Heart left ventricle (tissue), 16 donors: ENCODE data around the gene HEMK1. TPM values are rescaled to one million over a fixed set of nuclear protein-coding genes. Genes with fewer than 3 reads are reported as not detected.

ENCODE experiments used
- ATAC-seq, 4 donors: fragments of 200-7000 bp; cut with Tn5 transposase; one replicate each; pipeline ENCODE4 v1.9.1; 2020 to 2022; ENCODE audit warnings: moderate library complexity in 4 of 4, mild to moderate bottlenecking in 3 of 4, moderate number of reproducible peaks in 1 of 4
- DNase-seq, 5 donors: peaks; one replicate each; pipeline ENCODE4 v3.0.0-alpha.2; 2020
- H3K27ac ChIP-seq, 12 donors: fragments of 200-600 bp; sonication (generic) in 4 of 12; one replicate each; pipeline versions ENCODE4 v1.5.0 to v1.8.0; 2016 to 2022; ENCODE audit warnings: mild to moderate bottlenecking in 2 of 12
- H3K27me3 ChIP-seq, 9 donors: fragments of 200-600 bp; sonication (generic) in 2 of 9; one replicate each; pipeline versions ENCODE4 v1.5.1 to v1.8.0; 2016 to 2022; ENCODE audit warnings: mild to moderate bottlenecking in 3 of 9
- H3K36me3 ChIP-seq, 9 donors: fragments of 200-600 bp; sonication (generic) in 2 of 9; one replicate each; pipeline versions ENCODE4 v1.5.0 to v1.8.0; 2018 to 2022; ENCODE audit warnings: mild to moderate bottlenecking in 2 of 9
- H3K4me1 ChIP-seq, 12 donors: fragments of 200-600 bp; sonication (generic) in 4 of 12; one replicate each; pipeline versions ENCODE4 v1.5.0 to v1.8.0; 2016 to 2022; ENCODE audit warnings: mild to moderate bottlenecking in 3 of 12
- H3K4me3 ChIP-seq, 12 donors: fragments of 200-600 bp; sonication (generic) in 4 of 12; one replicate each; pipeline versions ENCODE4 v1.5.0 to v1.8.0; 2017 to 2022; ENCODE audit warnings: mild to moderate bottlenecking in 9 of 12, moderate library complexity in 4 of 12
- H3K9me3 ChIP-seq, 12 donors: fragments of 200-600 bp; sonication (generic) in 4 of 12; one replicate each; pipeline versions ENCODE4 v1.5.0 to v1.8.0; 2016 to 2022; ENCODE audit warnings: mild to moderate bottlenecking in 1 of 12
- CTCF ChIP-seq, 12 donors: fragments of 200-600 bp; sonication (generic) in 4 of 12; IDR thresholded peaks; one replicate each; pipeline versions ENCODE4 v1.5.0 to v1.8.0; 2018 to 2022; ENCODE audit warnings: antibody characterized with exemption in 12 of 12, mild to moderate bottlenecking in 5 of 12
- POLR2A ChIP-seq, 2 donors: fragments of 450-650 bp; IDR thresholded peaks; one replicate each; pipeline ENCODE4 v1.6.1; 2017; ENCODE audit warnings: antibody characterized with exemption in 2 of 2, mild to moderate bottlenecking in 2 of 2, moderate library complexity in 2 of 2
- WGBS, 4 donors: extraction: QIAGEN DNeasy Blood & Tissue Kit in 2 of 4; methylation state at CpG; one replicate each; pipeline versions ENCODE4 v1.1.5 to v1.1.7; 2013 to 2018; 5-methylcytosine and 5-hydroxymethylcytosine counted together
- intact Hi-C, 10 donors: fragments of 100-400 bp; cut with DNase I; formaldehyde crosslinking; loops; one replicate each; pipeline versions ENCODE4 v1.11.1 to v1.14.2; 2022
- long read RNA-seq, 3 donors: library from polyadenylated mRNA; unstranded; transcript quantifications; one replicate each; pipeline ENCODE4 v2.0.0, GENCODE V29; 2020 to 2021
- polyA plus RNA-seq, 2 donors: library from polyadenylated mRNA; stranded (reverse); fragments of 200-250 nt; gene quantifications; one replicate each; pipeline ENCODE4 v1.2.3, GENCODE V29; 2013
- total RNA-seq, 9 donors: library from RNA; depleted of rRNA in 2 of 9; stranded (reverse); fragments of >200 nt in 2 of 9; fragmentation: NEBNext Ultra II Directional in 3 of 9; extraction: Animal tissue kit (Norgen Biotek cat#: 25700) in 3 of 9; gene quantifications; one replicate each; pipeline versions ENCODE4 v1.1.0 to v1.2.4, GENCODE V29; 2016 to 2023
- donor health status: ischemic (EF 13 %, LVEDD 7.1; RV severe dilation, severe dysfunction).
- donor health status: healthy with polysubstance abuse.
- donor health status: DM: no; HTN: yes; CAD: no.
- donor health status: DM: no; HTN: no; CAD: no.
- donor health status: ischemic (EF 25% LVEDD 6.9; RV normal size, moderate dysfunction).
- donor health status: ischemic (EF 25% LVEDD 5.7; RV mildly dilated, moderate dysfunction).
- donor health status: healthy.
- donor health status: DM: yes; HTN: yes; CAD: no.
- donor health status: ischemic (EF 35%, LVEDD 5.7; RV mildly dilated, moderate dysfunction).
- donor health status: nonischemic (EF 11% LVEDD 7.7; RV severe dilation, severe dysfunction).
- donor health status: DM: yes; HTN: yes; CAD: no.
- donor health status: PGD.
- donor health status: ischemic (EF 29% LVEDD 5.4; RV normal size, mild dysfunction).
- donor health status: nonischemic (EF 23%, LVEDD 6.1; RV moderate dilation, normal function).

HEMK1 gene
- 10 to 100 TPM in 7 of 9 donors, 1 to 10 TPM in 2; 7.8 to 19.7 (median 13.8) TPM for total RNA-seq
- polyA plus RNA-seq, result 10 to 100 TPM; 10.9 to 16.7 TPM
- long read RNA-seq, donor 1, full-length matches to known transcripts, result 12 of 24 reads
- long read RNA-seq, donor 1, partial matches to known transcripts, result 1 of 24 reads
- long read RNA-seq, donor 1, other reads (novel, unspliced or antisense), result 11 of 24 reads
- long read RNA-seq, donor 2, full-length matches to known transcripts, result 48 of 65 reads
- long read RNA-seq, donor 2, partial matches to known transcripts, result 5 of 65 reads
- long read RNA-seq, donor 2, other reads (novel, unspliced or antisense), result 12 of 65 reads
- long read RNA-seq, donor 3, full-length matches to known transcripts, result 16 of 25 reads
- long read RNA-seq, donor 3, partial matches to known transcripts, result 1 of 25 reads
- long read RNA-seq, donor 3, other reads (novel, unspliced or antisense), result 8 of 25 reads

GRCh38 chr3:50568947-50569749, at the start of gene HEMK1:
TSS of gene HEMK1 (plus strand) at chr3:50569522. CDS start at chr3:50571105, 1,583 bp downstream.
- Histone ChIP-seq H3K27ac (peak within 1 kb of the TSS; percentile 70 to 98 (median 95)), H3K4me3 (peak within 1 kb of the TSS; percentile 57 to 95 (median 81)), H3K4me1 (peaks cover 0 to 66% (median 34%) of the 10 kb centered on the region in 12 donors), H3K9me3 (no peaks in the 10 kb centered on the region), H3K36me3 (peaks cover 0 to 30% (median 0%) of the 10 kb centered on the region in 9 donors), H3K27me3 (no peaks in the 10 kb centered on the region)
- intact Hi-C loops, result loop anchor here in 4 of 10 donors (1.0 to 5.0 kb wide), 4 partner anchors 32 to 818 kb away; partner anchors contain the start of gene MANF (in 1 of the 4)
- WGBS, 4 donors, result 0 to 1% (median 0%) methylated on average over 31 to 55 of the region's 55 CpGs
- DNase-seq (peak; percentile 98 to 99 (median 99)), ATAC-seq (peak; percentile 87 to 92 (median 89))
- TF ChIP-seq CTCF (IDR thresholded peaks at IDR 0.05), result no peak
- TF ChIP-seq POLR2A (IDR thresholded peaks at IDR 0.05), result peak in 1 of 2 donors; percentile 34

- TF ChIP-seq POLR2A (IDR thresholded peaks at IDR 0.05) (no peak), CTCF (IDR thresholded peaks at IDR 0.05) (no peak)
- H3K27ac ChIP-seq, result no peak overlapping the region
- H3K36me3 ChIP-seq, result no peaks in the 10 kb centered on the region
- no peaks in the 10 kb centered on the region for H3K9me3 ChIP-seq
- WGBS, 4 donors, result 35 to 56% (median 43%) methylated on average over 3 of the region's 3 CpGs
- intact Hi-C loops, result no loop called here
- H3K27me3 ChIP-seq, result no peaks in the 10 kb centered on the region
- H3K4me1 ChIP-seq, result peaks cover 0 to 19% (median 11%) of the 10 kb centered on the region in 12 donors
- ATAC-seq, result no peak
- H3K4me3 ChIP-seq, result no peak overlapping the region
- DNase-seq, result no peak
Observed at GRCh38 chr3:50520849-50521248, 48.5 kb upstream of the HEMK1 start.

- Histone ChIP-seq H3K36me3 (no peaks in the 10 kb centered on the region), H3K4me3 (no peak overlapping the region), H3K4me1 (peaks cover 0 to 11% (median 5%) of the 10 kb centered on the region in 12 donors), H3K9me3 (no peaks in the 10 kb centered on the region), H3K27me3 (no peaks in the 10 kb centered on the region), H3K27ac (no peak overlapping the region)
- 73 to 84% (median 81%) methylated on average over 5 of the region's 5 CpGs for WGBS, 4 donors
- no peak for TF ChIP-seq POLR2A (IDR thresholded peaks at IDR 0.05)
- no peak for TF ChIP-seq CTCF (IDR thresholded peaks at IDR 0.05)
- no peak for ATAC-seq
- intact Hi-C loops, result no loop called here
- no peak for DNase-seq
Observed at GRCh38 chr3:50521572-50521971, 47.8 kb upstream of the HEMK1 start.
